ENCODE data around the gene PSPN.
A peak's percentile ranks its signal among the peaks of the same experiment; 100 is the strongest.

Gene PSPN

DNA sequence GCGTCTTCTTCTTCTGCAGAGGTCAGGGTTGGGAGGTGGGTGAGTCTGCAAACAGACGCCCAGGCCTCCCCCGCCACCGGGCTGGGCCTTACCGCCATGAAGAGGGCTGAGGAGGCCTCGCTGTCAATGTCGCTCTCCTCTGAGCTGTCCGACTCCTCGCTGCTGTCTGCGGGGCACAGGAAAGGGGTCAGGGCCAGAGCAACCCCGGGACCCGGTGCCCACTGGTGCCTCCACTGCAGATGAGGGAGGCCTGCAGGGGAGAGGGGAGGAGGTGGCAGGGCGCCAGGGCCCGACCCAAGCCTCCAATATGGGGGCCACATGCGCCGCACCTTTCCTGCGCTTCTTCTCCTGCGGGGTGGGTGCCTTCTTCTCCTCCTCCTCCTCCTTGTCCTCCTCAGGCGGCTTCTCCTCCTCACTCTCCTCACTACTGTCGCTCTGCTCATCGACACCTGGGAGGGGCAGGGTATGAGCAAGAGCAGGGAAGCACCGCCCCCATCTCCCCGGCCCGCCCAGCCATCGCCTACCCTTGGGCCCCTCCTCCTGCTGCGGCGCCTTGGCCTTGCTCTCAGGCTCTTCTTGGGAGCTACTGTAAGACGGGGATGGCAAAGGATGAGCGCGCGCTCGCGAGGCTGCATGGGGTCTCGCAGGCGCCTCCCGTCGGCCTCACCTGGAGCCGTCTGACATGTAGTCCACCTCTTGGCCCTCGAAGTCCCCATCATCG is 5.5 kb upstream of the PSPN start:
- H3K27me3 ChIP-seq (ENCODE audit: control insufficient read depth in 1 of 2, insufficient read depth in 2 of 2, low read length in 2 of 2): no peaks in the 10 kb centered on the region
- no peak overlapping the region for H3K9ac ChIP-seq (ENCODE audit: low read length in 2 of 2)
- H3K27ac ChIP-seq (ENCODE audit: low read length): no peak overlapping the region
- H3K9me3 ChIP-seq (ENCODE audit: control insufficient read depth in 2 of 2, low read length in 2 of 2): peaks cover 0 to 4% of the 10 kb centered on the region in 2 donors
- H3K36me3 ChIP-seq (ENCODE audit: control insufficient read depth in 2 of 2, insufficient read depth in 2 of 2, low read length in 2 of 2): peaks cover 35 to 39% of the 10 kb centered on the region in 2 donors
- H3K4me3 ChIP-seq (ENCODE audit: low read length in 2 of 2): no peak overlapping the region
- H3K4me1 ChIP-seq (ENCODE audit: control insufficient read depth, insufficient read depth, low read length): peaks cover 9% of the 10 kb centered on the region

DNA sequence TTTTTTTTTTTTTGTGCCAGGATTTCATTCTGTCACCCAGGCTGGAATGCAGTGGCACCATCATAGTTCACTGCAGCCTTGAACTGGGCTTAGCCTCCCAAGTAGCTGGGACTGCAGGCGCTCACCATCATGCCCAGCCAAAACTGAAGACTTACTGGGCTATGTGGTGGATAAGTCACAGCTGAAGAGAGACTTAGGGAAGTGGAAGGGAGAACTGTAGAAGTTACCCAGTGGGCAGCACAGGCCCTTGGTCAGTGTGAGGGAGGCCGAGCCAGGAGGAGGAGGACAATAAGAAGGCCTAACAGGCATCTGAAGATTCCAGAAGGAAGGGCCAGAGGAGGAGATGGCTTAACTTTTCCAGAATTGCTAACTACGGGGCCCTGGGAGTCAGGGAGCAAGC is 4.0 kb upstream of the PSPN start:
- peaks cover 35 to 36% of the 10 kb centered on the region in 2 donors for H3K36me3 ChIP-seq (ENCODE audit: control insufficient read depth in 2 of 2, insufficient read depth in 2 of 2, low read length in 2 of 2)

DNA sequence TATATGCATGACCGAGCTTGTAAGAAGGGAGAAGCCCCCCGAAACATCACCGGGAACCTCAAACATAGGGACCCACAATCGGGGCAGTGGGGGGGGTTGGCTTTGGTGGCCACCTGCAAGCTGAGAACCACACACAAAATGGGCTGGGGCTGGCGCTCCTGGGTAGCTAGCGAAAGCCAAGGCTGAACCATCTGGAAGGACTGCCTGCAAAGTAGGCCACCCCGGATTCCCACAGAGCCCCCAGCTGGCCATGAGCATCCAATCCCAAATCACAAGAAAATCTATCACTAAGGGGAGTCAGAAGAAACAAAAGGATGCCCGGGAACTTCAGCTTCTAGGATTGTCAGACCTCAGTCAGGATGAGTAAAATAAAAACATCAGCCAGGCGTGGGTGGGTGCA is 2.8 kb upstream of the PSPN start:
- H3K4me3 ChIP-seq (ENCODE audit: low read length in 2 of 2): no peak overlapping the region
- peaks cover 0 to 4% of the 10 kb centered on the region in 2 donors for H3K9me3 ChIP-seq (ENCODE audit: control insufficient read depth in 2 of 2, low read length in 2 of 2)
- peaks cover 18% of the 10 kb centered on the region for H3K4me1 ChIP-seq (ENCODE audit: control insufficient read depth, insufficient read depth, low read length)
- H3K27me3 ChIP-seq (ENCODE audit: control insufficient read depth in 1 of 2, insufficient read depth in 2 of 2, low read length in 2 of 2): no peaks in the 10 kb centered on the region
- peak overlapping the region; percentile 24 for H3K27ac ChIP-seq (ENCODE audit: low read length)
- H3K36me3 ChIP-seq (ENCODE audit: control insufficient read depth in 2 of 2, insufficient read depth in 2 of 2, low read length in 2 of 2): peaks cover 30 to 34% of the 10 kb centered on the region in 2 donors
- no peak overlapping the region for H3K9ac ChIP-seq (ENCODE audit: low read length in 2 of 2)

More for the DNA sequence above, 4.0 kb upstream of the PSPN start:
- Histone ChIP-seq H3K4me1 (ENCODE audit: control insufficient read depth, insufficient read depth, low read length) (peaks cover 9% of the 10 kb centered on the region), H3K27me3 (ENCODE audit: control insufficient read depth in 1 of 2, insufficient read depth in 2 of 2, low read length in 2 of 2) (no peaks in the 10 kb centered on the region), H3K9ac (ENCODE audit: low read length in 2 of 2) (no peak overlapping the region), H3K4me3 (ENCODE audit: low read length in 2 of 2) (no peak overlapping the region), H3K27ac (ENCODE audit: low read length) (no peak overlapping the region), H3K9me3 (ENCODE audit: control insufficient read depth in 2 of 2, low read length in 2 of 2) (peaks cover 0 to 4% of the 10 kb centered on the region in 2 donors)

DNA sequence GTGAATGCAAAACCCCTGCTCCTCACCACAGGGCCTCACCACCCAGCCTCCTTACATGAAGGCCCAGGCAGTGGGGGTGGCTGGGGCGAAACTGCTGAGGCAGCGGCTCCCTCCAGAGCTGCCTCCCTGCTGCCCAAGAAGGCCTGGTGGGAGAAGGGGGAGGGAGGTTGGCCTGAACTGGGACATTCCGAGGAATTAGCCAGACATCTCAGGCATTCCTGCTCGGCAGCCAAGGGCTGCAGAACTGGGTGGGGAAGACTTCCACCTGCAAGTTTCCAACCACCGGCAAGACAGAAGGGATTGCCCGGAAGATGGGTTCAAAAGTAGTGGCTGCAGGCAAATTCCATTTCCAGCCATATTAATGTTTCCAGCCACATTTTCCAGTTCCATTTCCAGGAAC is 2.3 kb upstream of the PSPN start:
- no peak overlapping the region for H3K9ac ChIP-seq (ENCODE audit: low read length in 2 of 2)
- peaks cover 28 to 30% of the 10 kb centered on the region in 2 donors for H3K36me3 ChIP-seq (ENCODE audit: control insufficient read depth in 2 of 2, insufficient read depth in 2 of 2, low read length in 2 of 2)
- H3K4me1 ChIP-seq (ENCODE audit: control insufficient read depth, insufficient read depth, low read length): peaks cover 18% of the 10 kb centered on the region
- peaks cover 0 to 4% of the 10 kb centered on the region in 2 donors for H3K9me3 ChIP-seq (ENCODE audit: control insufficient read depth in 2 of 2, low read length in 2 of 2)
- H3K27me3 ChIP-seq (ENCODE audit: control insufficient read depth in 1 of 2, insufficient read depth in 2 of 2, low read length in 2 of 2): no peaks in the 10 kb centered on the region
- no peak overlapping the region for H3K4me3 ChIP-seq (ENCODE audit: low read length in 2 of 2)
- peak overlapping the region; percentile 24 for H3K27ac ChIP-seq (ENCODE audit: low read length)

DNA sequence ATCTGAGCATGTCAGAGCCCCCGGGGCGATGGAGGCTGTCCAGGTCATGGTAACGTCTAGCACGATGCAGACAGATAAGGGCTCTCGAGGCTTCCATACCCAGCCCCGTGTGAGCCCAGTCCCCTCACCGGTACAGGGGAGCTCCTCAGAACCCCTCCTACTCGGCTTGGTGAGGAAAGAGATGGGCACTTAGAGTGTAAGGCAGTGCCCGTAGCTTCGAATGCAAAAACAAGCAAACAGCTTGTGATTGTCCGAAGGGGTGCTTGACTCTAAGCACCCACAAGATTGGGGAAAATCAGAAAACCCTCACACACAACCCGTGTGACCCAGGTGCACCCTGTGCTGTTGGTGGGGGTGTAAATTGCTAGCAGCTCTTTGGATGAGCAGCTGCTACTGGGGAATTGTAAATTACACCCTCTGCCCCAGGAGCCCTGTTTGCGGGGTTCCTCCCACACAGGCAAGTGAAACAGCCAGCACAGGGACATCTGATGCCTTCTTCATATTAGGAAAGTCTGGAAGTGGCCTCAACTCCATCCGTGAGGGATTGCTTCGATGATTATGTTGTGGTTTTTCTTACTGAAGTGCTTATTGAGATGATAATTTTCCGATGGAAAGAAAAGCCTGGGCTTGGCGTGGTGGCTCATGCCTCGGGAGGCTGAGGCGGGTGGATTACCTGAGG is 918 bp upstream of the PSPN start:
- Histone ChIP-seq H3K27ac (ENCODE audit: low read length) (no peak overlapping the region), H3K4me1 (ENCODE audit: control insufficient read depth, insufficient read depth, low read length) (peaks cover 24% of the 10 kb centered on the region), H3K4me3 (ENCODE audit: low read length in 2 of 2) (no peak overlapping the region), H3K36me3 (ENCODE audit: control insufficient read depth in 2 of 2, insufficient read depth in 2 of 2, low read length in 2 of 2) (peaks cover 20 to 24% of the 10 kb centered on the region in 2 donors), H3K9ac (ENCODE audit: low read length in 2 of 2) (no peak overlapping the region), H3K9me3 (ENCODE audit: control insufficient read depth in 2 of 2, low read length in 2 of 2) (peaks cover 0 to 4% of the 10 kb centered on the region in 2 donors), H3K27me3 (ENCODE audit: control insufficient read depth in 1 of 2, insufficient read depth in 2 of 2, low read length in 2 of 2) (no peaks in the 10 kb centered on the region)

DNA sequence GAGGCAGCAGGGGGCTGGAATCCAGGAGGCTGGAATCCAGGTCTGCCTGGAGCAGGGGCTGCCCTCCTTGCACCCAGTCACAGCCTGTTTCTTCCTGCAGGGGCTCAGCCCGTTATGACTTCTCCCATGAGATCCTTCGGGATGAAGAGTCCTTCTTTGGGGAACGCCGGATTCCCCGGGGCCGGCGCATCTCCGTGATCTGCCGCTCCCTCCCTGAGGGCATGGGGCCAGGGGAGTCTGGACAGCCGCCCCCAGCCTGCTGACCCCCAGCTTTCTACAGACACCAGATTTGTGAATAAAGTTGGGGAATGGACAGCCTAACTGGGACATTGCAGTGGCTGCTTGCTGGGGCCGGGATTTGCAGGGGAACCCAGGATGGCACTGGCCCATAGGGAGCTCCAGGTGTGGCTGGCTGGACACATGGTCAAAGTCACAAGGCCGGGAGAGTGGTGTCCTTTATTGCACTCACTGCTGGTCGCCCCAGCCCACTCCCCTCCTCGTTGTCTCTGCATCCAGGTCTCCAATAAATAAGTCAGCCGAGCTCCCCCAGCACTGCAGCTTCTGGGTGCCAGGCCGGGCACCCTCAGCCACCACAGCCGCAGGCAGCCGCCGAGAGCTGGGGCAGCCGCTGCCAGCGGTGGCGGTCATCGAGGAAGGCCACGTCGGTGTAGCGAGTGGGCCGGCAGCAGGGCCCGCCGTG is 872 bp downstream of the PSPN start:
- no peak overlapping the region for H3K27ac ChIP-seq (ENCODE audit: low read length)
- peaks cover 24% of the 10 kb centered on the region for H3K4me1 ChIP-seq (ENCODE audit: control insufficient read depth, insufficient read depth, low read length)
- H3K9me3 ChIP-seq (ENCODE audit: control insufficient read depth in 2 of 2, low read length in 2 of 2): peaks cover 0 to 3% of the 10 kb centered on the region in 2 donors

DNA sequence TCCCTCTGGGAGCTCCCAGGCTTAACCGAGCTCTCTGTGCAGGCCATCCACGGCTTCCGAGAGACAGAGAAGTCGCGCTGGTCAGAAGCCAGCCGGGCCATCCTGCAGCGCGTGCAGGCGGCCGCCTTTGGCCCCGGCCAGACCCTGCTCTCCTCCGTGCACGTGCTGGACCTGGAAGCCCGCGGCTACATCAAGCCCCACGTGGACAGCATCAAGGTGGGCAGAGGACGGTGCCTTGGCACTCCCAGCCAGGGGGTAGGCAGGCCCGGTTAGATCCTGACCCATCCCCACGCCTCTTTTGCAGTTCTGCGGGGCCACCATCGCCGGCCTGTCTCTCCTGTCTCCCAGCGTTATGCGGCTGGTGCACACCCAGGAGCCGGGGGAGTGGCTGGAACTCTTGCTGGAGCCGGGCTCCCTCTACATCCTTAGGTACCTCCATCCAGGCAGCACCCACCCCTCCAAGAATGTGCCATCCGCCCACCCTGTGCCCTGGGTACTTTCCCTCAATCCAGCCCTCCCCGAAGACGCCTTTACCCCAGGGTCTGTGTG is 1.5 kb downstream of the PSPN start:
- H3K4me3 ChIP-seq (ENCODE audit: low read length in 2 of 2): peak overlapping the region; percentile 24 to 67
- no peaks in the 10 kb centered on the region for H3K27me3 ChIP-seq (ENCODE audit: control insufficient read depth in 1 of 2, insufficient read depth in 2 of 2, low read length in 2 of 2)
- no peak overlapping the region for H3K9ac ChIP-seq (ENCODE audit: low read length in 2 of 2)
- H3K36me3 ChIP-seq (ENCODE audit: control insufficient read depth in 2 of 2, insufficient read depth in 2 of 2, low read length in 2 of 2): peaks cover 0 to 3% of the 10 kb centered on the region in 2 donors
- H3K4me1 ChIP-seq (ENCODE audit: control insufficient read depth, insufficient read depth, low read length): peaks cover 24% of the 10 kb centered on the region
- H3K27ac ChIP-seq (ENCODE audit: low read length): peak overlapping the region; percentile 69
- no peaks in the 10 kb centered on the region for H3K9me3 ChIP-seq (ENCODE audit: control insufficient read depth in 2 of 2, low read length in 2 of 2)

More for the DNA sequence above, 872 bp downstream of the PSPN start:
- H3K4me3 ChIP-seq (ENCODE audit: low read length in 2 of 2): no peak overlapping the region
- no peak overlapping the region for H3K9ac ChIP-seq (ENCODE audit: low read length in 2 of 2)
- no peaks in the 10 kb centered on the region for H3K27me3 ChIP-seq (ENCODE audit: control insufficient read depth in 1 of 2, insufficient read depth in 2 of 2, low read length in 2 of 2)
- peaks cover 3 to 6% of the 10 kb centered on the region in 2 donors for H3K36me3 ChIP-seq (ENCODE audit: control insufficient read depth in 2 of 2, insufficient read depth in 2 of 2, low read length in 2 of 2)

DNA sequence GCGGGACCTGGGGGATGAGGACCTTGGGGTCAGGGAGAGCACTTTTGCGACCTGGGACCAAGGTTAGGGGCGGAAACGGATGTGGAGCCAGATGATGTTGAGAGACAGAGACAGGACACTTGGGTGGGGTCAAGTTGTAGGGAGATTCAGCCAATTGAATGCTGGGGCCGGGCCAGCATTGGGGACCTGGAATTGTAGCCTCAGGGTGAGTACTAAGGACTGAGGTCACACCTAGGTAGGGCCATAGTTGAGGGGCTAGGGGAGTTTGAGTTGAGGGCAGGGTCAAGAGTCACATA is 2.0 kb downstream of the PSPN start:
- H3K4me1 ChIP-seq (ENCODE audit: control insufficient read depth, insufficient read depth, low read length): peaks cover 24% of the 10 kb centered on the region
- peaks cover 2% of the 10 kb centered on the region in 2 donors for H3K36me3 ChIP-seq (ENCODE audit: control insufficient read depth in 2 of 2, insufficient read depth in 2 of 2, low read length in 2 of 2)
- peak overlapping the region; percentile 69 for H3K27ac ChIP-seq (ENCODE audit: low read length)
- H3K27me3 ChIP-seq (ENCODE audit: control insufficient read depth in 1 of 2, insufficient read depth in 2 of 2, low read length in 2 of 2): no peaks in the 10 kb centered on the region
- H3K9me3 ChIP-seq (ENCODE audit: control insufficient read depth in 2 of 2, low read length in 2 of 2): no peaks in the 10 kb centered on the region
- peak overlapping the region; percentile 24 to 67 for H3K4me3 ChIP-seq (ENCODE audit: low read length in 2 of 2)
- peak overlapping the region in 1 of 2 donors; percentile 29 for H3K9ac ChIP-seq (ENCODE audit: low read length in 2 of 2)

DNA sequence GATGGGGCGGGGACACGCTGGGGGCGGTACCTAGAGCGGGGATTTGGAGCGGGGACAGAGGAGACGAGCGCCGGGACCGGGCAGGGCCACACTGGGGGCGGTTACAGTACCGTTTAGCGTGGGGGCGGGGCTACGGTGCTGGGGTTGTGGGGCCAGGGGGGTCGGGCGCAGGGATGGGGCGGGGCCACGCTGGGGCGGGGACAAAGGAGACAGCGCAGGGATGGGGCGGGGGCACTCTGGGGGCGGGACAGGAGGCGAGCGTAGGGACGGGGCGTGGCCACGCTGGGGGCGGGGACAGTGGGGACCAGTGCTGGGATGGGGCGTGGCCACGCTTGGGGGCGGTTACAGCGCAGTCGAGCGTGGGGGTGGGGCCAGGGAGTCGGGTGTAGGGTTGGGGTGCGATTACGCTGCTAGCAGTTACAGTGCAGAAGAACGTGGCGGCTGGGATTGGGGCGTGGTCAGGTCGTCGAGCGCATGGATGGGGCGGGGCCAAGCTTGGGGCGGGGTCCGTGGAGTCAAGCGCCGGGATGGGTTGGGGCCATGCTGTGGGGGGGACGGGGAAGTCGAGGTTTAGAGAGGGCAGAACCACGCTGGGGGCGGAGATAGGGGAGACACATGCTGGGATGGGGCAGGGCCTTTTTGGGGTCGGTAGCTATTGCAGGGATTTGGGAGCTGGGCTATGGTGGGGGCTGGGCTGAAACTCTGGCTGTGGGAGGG is 2.5 kb downstream of the PSPN start:
- peak overlapping the region; percentile 98 for H3K27ac ChIP-seq (ENCODE audit: low read length)
- H3K9ac ChIP-seq (ENCODE audit: low read length in 2 of 2): peak overlapping the region; percentile 81 to 89
- H3K4me3 ChIP-seq (ENCODE audit: low read length in 2 of 2): peak overlapping the region; percentile 85 to 91
- H3K9me3 ChIP-seq (ENCODE audit: control insufficient read depth in 2 of 2, low read length in 2 of 2): no peaks in the 10 kb centered on the region
- H3K27me3 ChIP-seq (ENCODE audit: control insufficient read depth in 1 of 2, insufficient read depth in 2 of 2, low read length in 2 of 2): no peaks in the 10 kb centered on the region
- H3K4me1 ChIP-seq (ENCODE audit: control insufficient read depth, insufficient read depth, low read length): peaks cover 21% of the 10 kb centered on the region
- H3K36me3 ChIP-seq (ENCODE audit: control insufficient read depth in 2 of 2, insufficient read depth in 2 of 2, low read length in 2 of 2): peaks cover 3 to 5% of the 10 kb centered on the region in 2 donors

DNA sequence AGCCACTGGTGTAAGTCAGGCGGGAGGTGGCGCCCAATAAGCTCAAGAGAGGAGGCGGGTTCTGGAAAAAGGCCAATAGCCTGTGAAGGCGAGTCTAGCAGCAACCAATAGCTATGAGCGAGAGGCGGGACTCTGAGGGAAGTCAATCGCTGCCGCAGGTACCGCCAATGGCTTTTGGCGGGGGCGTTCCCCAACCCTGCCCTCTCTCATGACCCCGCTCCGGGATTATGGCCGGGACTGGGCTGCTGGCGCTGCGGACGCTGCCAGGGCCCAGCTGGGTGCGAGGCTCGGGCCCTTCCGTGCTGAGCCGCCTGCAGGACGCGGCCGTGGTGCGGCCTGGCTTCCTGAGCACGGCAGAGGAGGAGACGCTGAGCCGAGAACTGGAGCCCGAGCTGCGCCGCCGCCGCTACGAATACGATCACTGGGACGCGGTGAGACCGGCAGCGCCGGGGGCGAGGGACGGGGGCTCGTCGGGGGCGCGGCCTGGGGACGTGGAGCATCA is 3.1 kb downstream of the PSPN start, which contains the start of gene ALKBH7:
TSS of gene ALKBH7 (plus strand) at position 201 of the 502 bp plus-strand sequence. CDS start at position 228, 27 bp downstream.
- no peaks in the 10 kb centered on the region for H3K9me3 ChIP-seq (ENCODE audit: control insufficient read depth in 2 of 2, low read length in 2 of 2)
- H3K9ac ChIP-seq (ENCODE audit: low read length in 2 of 2): peak within 1 kb of the TSS; percentile 88 to 89
- H3K27ac ChIP-seq (ENCODE audit: low read length): peak within 1 kb of the TSS; percentile 98
- peaks cover 7 to 10% of the 10 kb centered on the region in 2 donors for H3K36me3 ChIP-seq (ENCODE audit: control insufficient read depth in 2 of 2, insufficient read depth in 2 of 2, low read length in 2 of 2)
- H3K27me3 ChIP-seq (ENCODE audit: control insufficient read depth in 1 of 2, insufficient read depth in 2 of 2, low read length in 2 of 2): no peaks in the 10 kb centered on the region
- H3K4me1 ChIP-seq (ENCODE audit: control insufficient read depth, insufficient read depth, low read length): peaks cover 17% of the 10 kb centered on the region
- peak within 1 kb of the TSS; percentile 85 to 91 for H3K4me3 ChIP-seq (ENCODE audit: low read length in 2 of 2)

All from stomach smooth muscle (tissue), 2 donors.